H1 (cell line): Measurements from ENCODE around the gene ADAD2. TPM values are rescaled to one million over a fixed set of nuclear protein-coding genes. Genes with fewer than 3 reads are reported as not detected.

Experiments used
- CTCF ChIA-PET: fragments of 300-600 bp; sonication (Branson Sonifier 250); formaldehyde crosslinking; loops from one replicate; lab custom pipeline; 2021; ENCODE audit not compliant: partially characterized antibody; lab: Charles Lee
- POLR2A ChIA-PET: fragments of 300-600 bp; sonication (Branson Sonifier 250); formaldehyde crosslinking; loops from one replicate; lab custom pipeline; 2021; ENCODE audit warnings: inconsistent platforms; ENCODE audit not compliant: partially characterized antibody; lab: Charles Lee
- DNase-seq, 2 experiments: peaks; one replicate each; pipeline versions ENCODE4 v3.0.0 to v3.0.0-alpha.2; 2010 to 2022; ENCODE audit warnings: low spot score in 2 of 2, low read depth in 1 of 2, mixed read lengths in 1 of 2
- FAIRE-seq: peaks from 2 replicates; lab custom pipeline; 2011; peaks lifted over from hg19 to GRCh38; lab: Jason Lieb, UNC
- H2AFZ ChIP-seq: 2 replicates; pipeline ENCODE4 v1.8.1; 2012; ENCODE audit warnings: low read length, inconsistent platforms
- H2AK5ac ChIP-seq: 2 replicates; pipeline ENCODE4 v1.6.1; 2013; ENCODE audit warnings: low read depth, low read length
- H2BK120ac ChIP-seq: replicated peaks from 2 replicates; pipeline ENCODE3; 2013; ENCODE audit warnings: low read depth, low read length, inconsistent platforms
- H2BK12ac ChIP-seq: 2 replicates; pipeline ENCODE4 v1.6.1; 2013; ENCODE audit warnings: low read depth, low read length
- H2BK15ac ChIP-seq: 2 replicates; pipeline ENCODE4 v1.6.1; 2013; ENCODE audit warnings: low read length
- H2BK20ac ChIP-seq: 2 replicates; pipeline ENCODE4 v1.6.1; 2013; ENCODE audit warnings: low read length
- H2BK5ac ChIP-seq: 2 replicates; pipeline ENCODE4 v1.6.1; 2013; ENCODE audit warnings: low read depth, low read length
- H3K14ac ChIP-seq: 2 replicates; pipeline ENCODE4 v1.6.1; 2013; ENCODE audit warnings: inconsistent platforms; ENCODE audit not compliant: insufficient read length
- H3K18ac ChIP-seq: 2 replicates; pipeline ENCODE4 v1.6.1; 2013; ENCODE audit warnings: low read length; ENCODE audit errors: extremely low read depth
- H3K23ac ChIP-seq: 2 replicates; pipeline ENCODE4 v1.6.1; 2013; ENCODE audit warnings: inconsistent platforms; ENCODE audit not compliant: insufficient read length
- H3K23me2 ChIP-seq: 2 replicates; pipeline ENCODE4 v1.6.1; 2013; ENCODE audit warnings: low read depth, low read length
- H3K27ac ChIP-seq: 2 replicates; pipeline ENCODE4 v1.6.1; 2011; ENCODE audit warnings: low read depth, low read length, inconsistent platforms
- H3K27me3 ChIP-seq, 4 experiments: replicated peaks in 1 of 4; 1 replicate in 1 of 4; 2 replicates in 3 of 4; pipeline versions ENCODE4 v1.6.1 to v1.8.1; 2011 to 2013; ENCODE audit warnings: low read length in 3 of 4, mild to moderate bottlenecking in 3 of 4, inconsistent platforms in 2 of 4, mixed read lengths in 2 of 4, moderate library complexity in 1 of 4; ENCODE audit not compliant: control insufficient read depth in 3 of 4, insufficient read depth in 3 of 4; ENCODE audit errors: extremely low read depth in 1 of 4
- H3K36me3 ChIP-seq, 4 experiments: 2 replicates each; pipeline versions ENCODE4 v1.6.1 to v1.8.1; 2011 to 2013; ENCODE audit warnings: mild to moderate bottlenecking in 4 of 4, low read length in 3 of 4, moderate library complexity in 2 of 4, control low read depth in 1 of 4, inconsistent platforms in 1 of 4; ENCODE audit not compliant: insufficient read depth in 4 of 4, control insufficient read depth in 2 of 4
- H3K4ac ChIP-seq: replicated peaks from 2 replicates; pipeline ENCODE3; 2013; ENCODE audit warnings: low read length, low read depth, mixed read lengths, inconsistent platforms; ENCODE audit not compliant: insufficient read length
- H3K4me1 ChIP-seq, 4 experiments: replicated peaks in 1 of 4; 1 replicate in 1 of 4; 2 replicates in 3 of 4; pipeline versions ENCODE4 v1.6.1 to v1.8.1; 2011 to 2013; ENCODE audit warnings: low read length in 3 of 4, inconsistent platforms in 2 of 4, mixed read lengths in 1 of 4; ENCODE audit not compliant: insufficient read depth in 4 of 4, control insufficient read depth in 3 of 4
- H3K4me2 ChIP-seq, 2 experiments: 2 replicates each; pipeline versions ENCODE4 v1.6.1 to v1.8.1; 2011 to 2013; ENCODE audit warnings: low read depth in 2 of 2, low read length in 2 of 2, control low read depth in 1 of 2, inconsistent platforms in 1 of 2, mild to moderate bottlenecking in 1 of 2; ENCODE audit not compliant: insufficient read depth in 1 of 2
- H3K4me3 ChIP-seq, 4 experiments: fragments of 200-600, 300-600 bp in 1 of 4; sonication (generic), shearing (Covaris generic), sonication (Bioruptor Twin) in 1 of 4; 2 replicates each; pipeline versions ENCODE4 v1.5.1 to v1.8.1; 2011 to 2016; ENCODE audit warnings: low read length in 4 of 4, low read depth in 3 of 4, control low read depth in 2 of 4, inconsistent platforms in 2 of 4, mild to moderate bottlenecking in 2 of 4, mixed read lengths in 1 of 4, moderate library complexity in 1 of 4; ENCODE audit not compliant: insufficient read depth in 2 of 4; ENCODE audit errors: extremely low read depth in 1 of 4
- H3K56ac ChIP-seq: replicated peaks from 2 replicates; pipeline ENCODE3; 2013; ENCODE audit warnings: low read depth, mild to moderate bottlenecking, mixed read lengths, low read length, inconsistent platforms; ENCODE audit not compliant: insufficient read length
- H3K79me1 ChIP-seq: 2 replicates; pipeline ENCODE4 v1.6.1; 2013; ENCODE audit warnings: low read depth, low read length, control low read depth
- H3K79me2 ChIP-seq, 2 experiments: 2 replicates each; pipeline versions ENCODE4 v1.6.1 to v1.8.1; 2012 to 2013; ENCODE audit warnings: low read length in 2 of 2, mild to moderate bottlenecking in 2 of 2, inconsistent platforms in 1 of 2; ENCODE audit not compliant: insufficient read depth in 2 of 2, control insufficient read depth in 1 of 2
- H3K9ac ChIP-seq, 4 experiments: replicated peaks in 1 of 4; 1 replicate in 1 of 4; 2 replicates in 3 of 4; pipeline versions ENCODE4 v1.6.1 to v1.8.1; 2011 to 2013; ENCODE audit warnings: low read depth in 3 of 4, low read length in 3 of 4, control low read depth in 2 of 4, mild to moderate bottlenecking in 2 of 4, moderate library complexity in 2 of 4, inconsistent platforms in 1 of 4; ENCODE audit errors: extremely low read depth in 1 of 4
- H3K9me3 ChIP-seq, 2 experiments: 2 replicates each; pipeline versions ENCODE4 v1.6.1 to v1.8.1; 2012 to 2013; ENCODE audit warnings: mild to moderate bottlenecking in 2 of 2, moderate library complexity in 2 of 2, control low read depth in 1 of 2, inconsistent platforms in 1 of 2, low read depth in 1 of 2, low read length in 1 of 2, mixed read lengths in 1 of 2; ENCODE audit not compliant: insufficient read depth in 2 of 2
- H4K20me1 ChIP-seq, 2 experiments: replicated peaks in 1 of 2; 2 replicates each; pipeline versions ENCODE3 to v1.8.1; 2011 to 2013; ENCODE audit warnings: inconsistent platforms in 2 of 2, low read length in 2 of 2, mild to moderate bottlenecking in 1 of 2; ENCODE audit not compliant: insufficient read depth in 2 of 2, control insufficient read depth in 1 of 2
- H4K5ac ChIP-seq: 2 replicates; pipeline ENCODE4 v1.6.1; 2013; ENCODE audit warnings: low read length, low read depth, mixed read lengths, inconsistent platforms; ENCODE audit not compliant: insufficient read length
- H4K8ac ChIP-seq: 2 replicates; pipeline ENCODE4 v1.8.0; 2013; ENCODE audit warnings: mild to moderate bottlenecking, moderate library complexity, low read length, inconsistent platforms; ENCODE audit not compliant: insufficient read depth; ENCODE audit errors: extremely low read depth
- H4K91ac ChIP-seq: replicated peaks from 2 replicates; pipeline ENCODE3; 2013; ENCODE audit warnings: low read length, mixed read lengths, inconsistent platforms; ENCODE audit not compliant: insufficient read length
- EGR1 ChIP-seq: IDR thresholded peaks from 2 replicates; pipeline ENCODE4 v1.6.1; 2011; ENCODE audit warnings: low read depth, low read length, borderline replicate concordance
- JUND ChIP-seq: IDR thresholded peaks from 2 replicates; pipeline ENCODE4 v1.6.1; 2011; ENCODE audit warnings: mild to moderate bottlenecking, improper control_type of control experiment, low read length
- WGBS, 2 experiments: shearing (Covaris generic) in 1 of 2; methylation state at CpG; one replicate each; pipeline versions ENCODE4 v1.1.6 to v1.1.7; 2013 to 2015; ENCODE audit warnings: low lambda C conversion rate in 2 of 2, mixed read lengths in 2 of 2, inconsistent platforms in 1 of 2, low coverage in 1 of 2, missing lambda C conversion rate in 1 of 2; ENCODE audit not compliant: insufficient replicate concordance in 2 of 2, insufficient coverage in 1 of 2, insufficient read length in 1 of 2; ENCODE audit errors: extremely low coverage in 1 of 2, missing lambda C conversion rate in 1 of 2; 5-methylcytosine and 5-hydroxymethylcytosine counted together
- polyA plus RNA-seq, 7 experiments: library from polyadenylated mRNA; depleted of rRNA in 3 of 7; stranded (reverse) in 5 of 7; unstranded in 2 of 7; fragments of >200 nt in 5 of 7; fragments of 200-250 nt in 2 of 7; gene quantifications; 1 replicate in 5 of 7; 2 replicates in 1 of 7; 4 replicates in 1 of 7; pipeline versions ENCODE4 v1.2.1 to v1.2.3, GENCODE V29; 2011 to 2013; ENCODE audit warnings: missing spikeins in 2 of 7, mixed read lengths in 2 of 7
- total RNA-seq: library from RNA; stranded (reverse); fragmentation: NEBNext Ultra II Directional; extraction: Animal tissue kit (Norgen Biotek cat#: 25700); gene quantifications from 2 replicates; pipeline ENCODE4 v1.2.1, GENCODE V29; 2021

The ADAD2 gene
- total and polyA plus RNA-seq, 2 of the 8 experiments (the other 6 are each of a cell fraction or from before 2014, with no cell fraction given), result 1.2 to 1.3 TPM

- H3K4me3 ChIP-seq, result no peak overlapping the region
- H3K23me2 ChIP-seq, result no peaks in the 10 kb centered on the region
- H3K27me3 ChIP-seq, result peaks cover 0 to 5% (median 2%) of the 10 kb centered on the region in 4 experiments; a peak in 2 of 7 replicates
- POLR2A ChIA-PET, result interaction anchor here (1.8 kb wide), 1 partner anchor 34 kb away, joined by 6 read pairs; the partner anchor contains the start of gene MBTPS1
- no peaks in the 10 kb centered on the region for H3K9me3 ChIP-seq
- no peak overlapping the region for H3K23ac ChIP-seq
- DNase-seq (no peak), FAIRE-seq (no peak)
- no peak overlapping the region for H3K14ac ChIP-seq
- TF ChIP-seq EGR1 (no peak), JUND (no peak)
- H4K8ac ChIP-seq, result no peak overlapping the region
- no peak overlapping the region for H4K5ac ChIP-seq
- no peak overlapping the region for H3K56ac ChIP-seq
- no peak overlapping the region for H2BK20ac ChIP-seq
- no peaks in the 10 kb centered on the region for H3K79me2 ChIP-seq
- H3K27ac ChIP-seq, result no peak overlapping the region
- no peak overlapping the region for H4K91ac ChIP-seq
- no peaks in the 10 kb centered on the region for H3K79me1 ChIP-seq
- H3K9ac ChIP-seq, result no peak overlapping the region
- no peak overlapping the region for H3K4me2 ChIP-seq
- no peak overlapping the region for H2BK5ac ChIP-seq
- H3K36me3 ChIP-seq, result no peaks in the 10 kb centered on the region
- H3K18ac ChIP-seq, result no peak overlapping the region
- CTCF ChIA-PET, result interaction anchor here (1.1 to 1.9 kb wide), 4 partner anchors 18 to 66 kb away, joined by 3 to 8 read pairs (median 3); no protein-coding TSS in a partner anchor
- 87% methylated on average over 3 of the region's 3 CpGs; no CpG with 5 or more reads in 1 of the 2 experiments for WGBS, 2 experiments
- no peak overlapping the region for H2BK15ac ChIP-seq
- H2BK12ac ChIP-seq, result no peak overlapping the region
- no peak overlapping the region for H2BK120ac ChIP-seq
- H2AK5ac ChIP-seq, result no peak overlapping the region
- peak overlapping the region; percentile 53; the same call in 1 of the 2 replicates for H2AFZ ChIP-seq
- no peak overlapping the region for H3K4ac ChIP-seq
- H4K20me1 ChIP-seq, result no peaks in the 10 kb centered on the region
- H3K4me1 ChIP-seq, result no peaks in the 10 kb centered on the region
These were observed 40.0 kb upstream of the ADAD2 start for GRCh38 chr16:84150926-84151325.
